NCI-H1930 (cell line): ENCODE results near the gene WLS.

Source experiments
- DNase-seq, 2 experiments: peaks; one replicate each; lab custom pipeline; 2025; lab: John Stamatoyannopoulos, UW

Gene WLS

GRCh38 chr1:68227598-68227997, 4.7 kb downstream of the WLS start:
- no peak for DNase-seq

DNA sequence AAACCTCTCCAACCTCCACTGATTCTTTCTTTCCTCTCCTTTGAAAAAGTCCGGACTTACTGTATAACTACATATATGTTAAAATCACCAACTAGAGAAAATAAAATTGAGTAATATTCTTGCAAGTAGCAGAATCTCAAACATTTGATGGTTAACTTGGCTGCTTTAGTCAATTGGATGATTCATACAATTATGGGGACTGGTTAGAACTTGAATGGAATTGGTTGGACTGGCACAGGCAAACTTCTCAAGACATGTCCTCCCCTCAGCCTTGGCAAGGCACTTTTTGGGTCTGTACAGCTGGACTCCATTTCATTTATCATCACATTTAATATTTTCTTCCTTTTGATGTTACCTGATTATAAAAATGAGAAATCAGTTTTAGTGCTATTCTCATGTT, 6.5 kb downstream of the WLS start:
- DNase-seq: no peak

GRCh38 chr1:68223687-68224086, 8.6 kb downstream of the WLS start:
- no peak for DNase-seq

DNA sequence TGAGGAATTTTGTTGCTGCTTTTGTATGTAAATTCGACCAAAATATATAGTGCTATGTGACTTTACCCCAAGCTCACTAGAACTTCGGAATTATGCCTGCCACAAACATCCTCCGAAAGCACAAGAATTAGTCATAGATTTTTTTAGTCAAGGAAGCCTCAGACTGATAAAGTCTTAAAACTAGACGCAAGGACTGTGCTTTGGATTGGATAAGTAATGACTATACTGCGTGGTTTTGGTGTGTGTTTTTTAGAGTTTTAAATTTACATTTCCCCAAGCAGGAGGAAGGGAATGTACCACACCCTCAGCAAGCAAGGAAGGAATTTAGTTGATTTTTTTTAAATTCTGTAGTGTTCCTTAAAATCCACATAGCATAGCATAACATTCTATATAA, 10.3 kb downstream of the WLS start:
- no peak for DNase-seq

- no peak for DNase-seq
Measured at GRCh38 chr1:68221001-68221979, 11.0 kb downstream of the WLS start.

DNA sequence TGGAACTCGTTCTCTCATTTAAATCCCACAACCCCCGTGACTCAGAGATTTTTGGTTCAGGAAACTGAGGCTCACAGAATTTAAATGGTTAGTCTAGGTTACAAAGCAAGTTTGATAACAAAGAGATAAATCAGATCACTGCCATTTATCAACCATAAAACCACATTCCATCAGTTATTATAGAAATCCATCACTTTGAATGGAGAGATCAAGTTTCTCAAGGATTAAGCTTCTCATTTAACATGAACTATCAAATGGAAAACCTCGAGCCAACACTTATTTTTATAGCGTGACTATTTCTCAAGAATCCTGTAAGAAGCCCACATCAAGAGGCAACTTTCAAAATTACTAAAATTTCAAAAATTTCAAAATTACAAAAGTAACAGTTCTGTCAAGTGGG, 11.9 kb downstream of the WLS start:
- no peak for DNase-seq

DNA sequence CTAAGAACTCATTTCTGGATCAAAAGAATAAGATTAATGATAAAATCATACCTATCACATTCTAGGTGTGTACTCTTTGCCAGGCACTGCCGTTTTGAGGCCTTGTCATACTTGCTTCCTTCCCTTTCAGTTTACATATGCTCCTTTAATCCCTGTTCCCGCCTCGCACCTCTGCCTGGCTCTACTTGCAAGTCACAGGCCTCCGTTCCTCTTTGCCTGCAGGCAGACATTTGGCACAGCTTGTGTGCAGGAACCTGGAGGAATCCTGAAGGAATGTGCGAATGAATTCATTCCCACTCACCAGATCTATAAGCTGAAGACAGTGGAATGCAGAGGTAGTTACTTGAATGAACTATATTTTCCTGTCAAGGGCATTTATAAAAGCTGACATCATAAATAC, 13.8 kb downstream of the WLS start:
- DNase-seq: no peak

DNA sequence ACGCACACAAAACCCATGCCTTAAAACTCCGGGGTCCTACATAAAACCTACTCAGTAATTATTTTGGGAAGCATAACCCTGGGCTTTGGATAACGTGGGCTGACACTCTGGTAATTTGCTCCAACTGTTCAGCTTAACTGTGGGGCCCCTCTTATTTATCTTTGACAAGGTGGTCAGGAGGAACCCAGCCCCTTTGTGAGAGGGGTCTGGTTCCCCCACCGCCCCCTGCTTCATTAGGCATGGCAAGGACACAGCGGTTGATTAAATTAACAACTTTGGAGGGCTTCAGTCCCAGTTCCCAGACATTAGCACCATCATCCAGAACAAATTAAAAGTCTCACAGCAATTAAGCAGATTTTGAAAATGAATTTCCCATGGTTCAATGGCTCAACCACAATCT, 14.7 kb downstream of the WLS start:
- no peak for DNase-seq

DNA sequence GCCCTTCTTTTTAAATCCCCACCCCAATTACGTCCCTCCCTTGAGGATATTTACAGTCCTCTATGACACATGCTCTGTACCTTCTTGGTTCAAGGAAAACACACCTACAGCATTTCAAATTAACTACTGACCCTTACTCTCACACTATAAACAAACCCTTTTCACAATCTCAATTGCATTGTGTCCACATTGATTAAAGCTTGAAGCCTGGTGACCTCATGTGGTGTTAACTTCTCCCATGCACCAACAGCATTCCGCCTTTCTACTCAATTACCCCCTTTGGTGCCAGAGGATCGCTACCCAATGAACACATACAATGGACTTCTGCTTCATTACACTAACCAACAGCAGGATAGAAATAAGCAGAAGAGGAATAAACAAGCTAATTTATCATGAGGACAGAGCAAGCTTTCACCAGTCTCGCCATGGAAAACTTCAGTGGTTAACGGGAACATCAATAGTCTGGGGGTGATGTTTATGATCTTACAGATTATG, 15.2 kb downstream of the WLS start:
- DNase-seq: no peak

DNA sequence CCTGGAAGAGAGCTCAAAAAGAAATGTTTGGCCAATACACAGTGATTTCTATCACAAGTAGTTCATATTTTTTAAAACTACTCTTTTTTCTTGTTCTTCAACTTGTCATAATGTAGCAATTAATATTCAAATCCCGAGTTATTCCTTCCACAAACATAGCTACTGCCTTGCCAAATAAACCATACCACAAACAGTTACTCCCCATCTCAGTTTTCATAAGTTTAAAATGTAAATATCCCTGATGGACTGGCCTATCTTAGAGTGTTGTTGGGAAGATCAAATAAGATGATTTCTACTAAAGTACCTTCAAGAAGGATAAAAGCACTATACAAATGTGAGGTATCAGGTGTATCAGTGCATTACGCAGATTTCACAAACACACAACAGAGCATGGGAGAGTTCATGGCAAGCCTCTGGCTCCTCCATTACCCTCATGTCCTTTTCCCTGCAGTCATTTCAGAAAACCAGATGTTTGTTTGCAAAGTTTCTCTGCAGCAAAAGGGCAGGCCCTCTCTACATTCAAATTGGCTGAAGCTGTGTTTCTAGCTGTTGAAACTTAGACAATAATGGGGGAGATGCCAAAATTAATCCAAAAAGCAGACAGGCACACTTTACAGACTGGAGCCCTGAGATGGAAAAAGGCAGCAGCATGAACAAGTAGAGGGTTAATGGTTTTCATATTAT, 16.1 kb downstream of the WLS start:
- DNase-seq: no peak

GRCh38 chr1:68213843-68214242, 18.5 kb downstream of the WLS start:
- DNase-seq: no peak

- no peak for DNase-seq
Measured at GRCh38 chr1:68211761-68212380, 20.5 kb downstream of the WLS start.

DNA sequence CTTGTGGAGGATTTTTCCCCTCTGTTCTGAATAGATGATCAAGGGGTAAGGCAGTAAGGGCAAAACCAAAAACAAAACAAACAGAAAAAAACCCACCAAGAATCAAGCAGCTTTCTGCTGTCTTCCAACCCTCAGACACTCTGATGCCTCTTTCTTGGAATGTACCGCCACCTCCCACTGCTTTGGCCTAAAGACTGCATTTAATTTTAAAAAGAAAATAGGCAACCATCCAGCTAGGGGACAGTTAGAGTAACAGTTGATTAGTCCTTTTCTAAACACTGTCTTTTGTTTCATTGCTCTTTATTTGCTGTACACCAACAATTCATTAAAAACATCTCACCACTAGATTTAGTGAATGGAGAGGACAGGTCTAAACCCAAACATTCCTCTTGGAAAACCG, 21.5 kb downstream of the WLS start:
- no peak for DNase-seq

GRCh38 chr1:68210027-68210426, 22.3 kb downstream of the WLS start:
- no peak for DNase-seq

DNA sequence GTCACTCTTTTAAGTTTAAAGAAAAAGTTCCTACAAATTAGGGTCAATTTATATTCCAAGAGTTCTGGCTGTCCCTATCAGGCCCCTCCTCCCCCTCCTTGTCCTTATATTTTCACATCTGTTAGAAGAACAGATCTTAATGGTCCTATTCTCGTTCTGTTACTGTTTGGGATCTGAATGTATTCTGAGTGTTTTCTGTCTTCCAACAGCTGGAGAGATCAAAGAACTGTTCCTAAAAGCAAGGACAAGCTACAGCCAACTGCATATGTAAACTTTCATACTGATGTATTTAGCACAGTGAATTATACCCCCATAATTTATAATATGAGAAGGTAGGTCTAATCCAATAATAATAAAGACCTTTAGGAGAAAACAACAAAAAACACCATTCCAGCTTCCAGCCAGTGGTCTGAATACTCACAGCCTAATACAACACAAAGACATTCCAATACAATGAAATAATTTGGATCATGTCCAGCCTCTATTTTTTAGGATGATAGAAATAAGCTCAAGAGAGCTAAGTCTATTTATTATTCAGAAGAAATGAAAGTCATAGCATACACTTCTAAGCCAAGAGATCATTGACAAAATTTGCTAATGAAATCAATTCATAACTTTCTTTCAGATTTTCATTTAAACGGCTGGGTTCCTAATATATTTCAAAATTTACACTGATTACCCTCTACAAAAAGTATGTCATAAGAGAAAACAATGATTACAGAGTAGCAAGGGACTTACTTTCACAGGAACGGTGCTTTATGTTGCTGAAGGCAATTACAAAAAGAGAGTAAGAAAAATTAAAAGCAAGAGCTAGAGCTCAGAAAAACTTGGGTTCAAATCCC, 25.3 kb downstream of the WLS start:
- no peak for DNase-seq

DNA sequence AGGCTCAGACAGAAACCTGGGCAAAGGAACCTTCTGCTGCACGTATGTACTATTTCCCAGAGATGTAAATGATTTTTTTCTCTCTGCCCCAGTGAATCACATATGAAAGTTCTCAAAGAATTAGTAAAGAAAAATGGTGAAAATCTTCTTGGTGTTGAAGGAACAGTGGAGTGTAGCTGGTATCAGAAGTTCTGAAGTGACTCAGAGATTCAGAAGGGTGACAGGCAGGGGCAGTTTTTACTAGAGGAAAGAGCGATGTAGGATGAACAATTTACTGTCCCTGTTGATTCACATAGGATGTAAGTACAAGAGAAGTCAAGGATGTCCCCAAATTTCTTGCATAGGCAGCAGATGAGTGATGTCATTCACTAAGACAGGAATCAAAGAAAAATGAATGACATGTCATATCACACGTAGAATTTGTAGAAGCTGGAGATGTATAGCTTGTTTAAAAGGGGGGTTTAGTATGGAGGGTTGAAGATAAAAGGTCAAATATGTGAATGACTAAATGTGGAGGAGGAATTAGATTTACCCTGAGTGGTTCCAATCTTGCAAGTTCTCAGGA, 26.4 kb downstream of the WLS start:
- no peak for DNase-seq

GRCh38 chr1:68204977-68205630, 27.2 kb downstream of the WLS start:
- no peak for DNase-seq

DNA sequence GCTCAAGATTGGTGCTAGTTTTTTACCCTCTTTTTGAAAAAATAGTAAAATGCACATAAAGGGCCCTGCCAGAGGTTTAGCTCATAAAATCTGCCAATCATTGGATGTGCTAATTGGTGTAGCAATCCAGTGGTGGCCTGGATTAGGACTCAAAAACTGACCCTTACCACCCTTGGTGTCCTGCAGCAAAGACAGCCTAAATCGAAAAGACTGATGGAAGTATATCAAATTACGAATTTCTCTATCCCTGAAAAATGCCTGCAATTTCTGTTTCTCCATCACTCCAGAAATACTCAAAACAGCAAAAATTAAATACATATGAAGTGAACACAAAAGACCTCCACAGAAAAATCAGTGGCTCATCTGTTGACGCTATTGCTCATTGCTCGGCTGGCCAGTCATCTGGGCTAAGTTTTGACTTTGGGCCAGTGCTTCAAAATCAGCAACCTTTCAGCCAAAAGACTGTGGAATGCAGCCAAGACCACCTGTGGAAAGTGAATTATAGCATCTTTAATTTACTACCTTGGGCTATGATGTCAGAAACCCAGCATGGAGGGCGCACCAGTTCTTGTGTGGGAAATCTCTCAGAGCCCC, 30.0 kb downstream of the WLS start:
- DNase-seq: no peak

DNA sequence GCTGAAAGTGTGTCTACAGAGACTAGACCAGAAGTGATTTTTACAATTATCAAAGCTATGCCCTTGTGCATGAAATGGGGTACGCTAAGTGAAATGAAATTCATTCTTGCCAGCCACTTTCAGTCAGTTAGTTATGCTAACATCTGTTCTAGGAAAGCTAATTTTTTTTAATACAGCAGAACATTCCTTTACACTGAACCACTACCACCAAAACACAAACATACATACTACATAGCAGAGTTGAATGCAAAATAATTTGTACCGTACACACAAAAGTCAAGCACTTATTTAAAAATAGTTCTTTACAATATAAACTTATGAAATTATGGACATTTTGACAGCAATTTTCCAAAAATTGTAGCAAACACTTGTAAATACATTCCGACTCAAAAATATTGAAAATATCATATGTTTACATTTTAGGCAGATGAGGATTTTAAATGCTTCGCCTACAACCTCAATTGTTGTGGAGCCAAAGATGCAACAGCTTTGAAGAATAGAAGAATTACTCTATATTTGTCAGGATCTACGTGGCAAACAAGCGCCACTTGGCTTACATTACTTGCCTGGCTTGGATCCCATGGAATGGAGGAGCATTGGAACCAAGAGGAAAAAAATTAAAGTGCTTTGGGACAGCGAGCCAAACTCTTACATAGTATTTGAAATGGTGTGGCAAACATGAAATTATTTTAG, 30.6 kb downstream of the WLS start:
- no peak for DNase-seq

DNA sequence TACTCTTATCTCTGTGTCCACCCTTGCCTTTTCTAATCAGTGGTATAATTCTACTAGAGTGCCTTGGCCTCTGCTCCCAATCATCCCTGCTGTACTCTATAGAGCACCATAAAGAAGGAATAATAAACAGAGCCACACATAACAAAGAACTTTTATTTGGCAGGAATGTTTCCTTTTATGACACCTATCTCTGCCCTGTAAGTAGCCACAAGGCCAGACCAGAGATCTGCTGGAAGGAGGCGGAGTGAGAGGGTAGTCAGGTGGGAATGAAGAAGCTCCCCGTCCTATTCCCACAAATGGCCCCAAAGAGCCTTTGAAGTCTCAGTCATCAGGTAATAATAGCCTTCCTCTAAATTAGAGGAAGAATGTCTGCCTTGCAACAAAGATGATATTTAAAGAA, 32.7 kb downstream of the WLS start:
- no peak for DNase-seq
